HL-60/S4 (cell line): ENCODE results near the gene PRDX2.

Experiments used
- in situ Hi-C: fragments of 300-500 bp; cut with MboI; formaldehyde crosslinking; loops from 2 replicates; pipeline ENCODE4 v1.14.3; 2022; ENCODE audit warnings: low sequenced_read_pairs

PRDX2 gene

GRCh38 chr19:12783291-12783848, 18.2 kb downstream of the PRDX2 start:
- in situ Hi-C loops: no loop called here

DNA sequence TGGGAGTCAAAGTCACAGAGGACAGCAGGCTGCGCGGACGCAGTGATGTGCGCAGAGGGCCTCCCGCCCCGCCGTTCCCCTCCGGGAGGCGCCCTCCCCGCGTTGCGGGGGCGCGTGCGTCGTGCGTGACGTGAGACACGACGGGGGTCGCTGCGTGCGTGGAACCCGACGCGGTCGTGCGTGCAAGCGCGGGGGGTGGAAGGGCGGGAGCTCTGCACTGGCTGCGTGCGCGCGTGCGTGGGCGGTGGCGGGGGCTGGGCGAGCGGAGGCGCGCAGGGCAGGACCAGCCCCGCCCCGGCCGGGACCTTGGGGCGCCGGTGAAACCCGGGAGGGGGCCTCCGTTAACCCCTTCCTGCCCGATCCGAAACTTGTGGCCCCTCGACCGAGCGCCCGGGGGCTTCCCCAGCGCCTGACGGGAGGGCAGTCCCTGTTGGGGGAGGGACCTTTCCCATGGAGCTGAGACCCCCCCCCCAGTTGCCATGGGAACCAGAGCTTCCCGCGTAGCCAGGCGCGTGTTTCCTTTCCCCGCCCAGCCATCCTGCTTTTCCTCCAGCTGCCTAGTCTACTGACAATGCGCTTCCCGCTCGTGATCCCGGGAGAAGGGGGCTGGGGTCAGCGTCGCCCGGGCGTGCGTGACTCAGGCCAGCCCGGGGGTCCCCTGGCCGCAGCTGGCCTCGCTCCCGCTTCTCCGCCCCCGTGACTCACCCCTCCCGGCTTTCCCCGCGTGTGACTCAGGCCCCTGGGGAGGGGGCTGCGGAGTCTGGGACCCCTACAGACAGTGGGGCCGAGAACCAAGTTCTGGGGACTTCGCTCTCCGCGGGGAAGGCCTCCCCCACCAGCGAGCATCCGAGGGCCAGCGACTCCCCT, 18.9 kb downstream of the PRDX2 start:
- in situ Hi-C loops: no loop called here

- in situ Hi-C loops: no loop called here
Measured at GRCh38 chr19:12782174-12782423, 19.5 kb downstream of the PRDX2 start.

DNA sequence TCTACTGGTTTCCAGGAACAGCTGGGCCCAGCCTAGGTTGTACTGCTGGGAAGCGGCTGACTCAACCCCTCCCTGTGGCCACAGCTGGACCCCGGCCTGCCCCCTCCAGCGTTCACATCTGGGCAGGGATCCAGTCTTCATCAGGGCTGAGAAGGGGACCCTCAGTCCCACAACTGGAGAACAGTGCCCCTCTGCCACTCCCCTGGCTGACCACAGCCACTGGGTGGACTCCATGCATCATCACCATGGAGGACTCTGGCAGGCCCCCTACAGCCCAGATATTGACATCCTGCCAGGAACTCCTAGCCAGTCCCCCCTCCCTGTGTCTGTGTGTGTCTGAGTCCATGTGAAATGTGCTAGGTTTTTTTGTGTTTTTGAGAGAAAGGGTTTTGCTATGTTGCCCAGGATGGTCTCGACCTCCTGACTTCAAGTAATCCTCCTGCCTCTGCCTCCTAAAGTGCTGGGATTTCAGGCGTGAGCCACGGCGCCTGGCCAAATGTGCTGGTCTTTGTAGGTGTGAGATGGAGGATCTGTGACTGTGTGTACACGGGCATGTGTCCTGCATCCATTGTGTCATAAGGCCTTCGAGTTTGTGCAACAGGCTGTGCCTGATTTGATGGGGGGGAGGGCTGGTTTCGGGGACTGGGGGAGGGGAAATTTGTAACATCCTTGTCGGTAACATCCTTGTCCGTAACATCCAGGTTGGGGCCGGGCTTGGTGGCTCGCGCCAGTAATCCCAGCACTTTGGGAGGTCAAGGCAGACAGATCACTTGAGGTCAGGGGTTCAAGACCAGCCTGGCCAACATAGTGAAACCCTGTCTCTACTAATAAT, 22.2 kb downstream of the PRDX2 start:
- in situ Hi-C loops: no loop called here

DNA sequence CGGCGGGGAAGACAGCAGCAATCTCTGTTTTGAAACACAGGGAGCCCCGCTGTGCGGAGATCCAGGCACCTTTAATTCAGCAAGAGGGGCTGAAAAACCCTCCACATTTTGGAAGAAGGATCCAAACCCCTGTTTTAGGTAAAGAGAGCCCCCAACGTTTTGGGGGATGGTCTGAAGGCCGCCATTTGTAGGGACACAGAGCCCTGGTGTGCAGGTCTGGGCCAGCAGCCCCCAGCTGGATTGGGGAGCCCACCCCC, 22.8 kb downstream of the PRDX2 start:
- in situ Hi-C loops: no loop called here

GRCh38 chr19:12778017-12778904, 23.3 kb downstream of the PRDX2 start:
- in situ Hi-C loops: no loop called here

DNA sequence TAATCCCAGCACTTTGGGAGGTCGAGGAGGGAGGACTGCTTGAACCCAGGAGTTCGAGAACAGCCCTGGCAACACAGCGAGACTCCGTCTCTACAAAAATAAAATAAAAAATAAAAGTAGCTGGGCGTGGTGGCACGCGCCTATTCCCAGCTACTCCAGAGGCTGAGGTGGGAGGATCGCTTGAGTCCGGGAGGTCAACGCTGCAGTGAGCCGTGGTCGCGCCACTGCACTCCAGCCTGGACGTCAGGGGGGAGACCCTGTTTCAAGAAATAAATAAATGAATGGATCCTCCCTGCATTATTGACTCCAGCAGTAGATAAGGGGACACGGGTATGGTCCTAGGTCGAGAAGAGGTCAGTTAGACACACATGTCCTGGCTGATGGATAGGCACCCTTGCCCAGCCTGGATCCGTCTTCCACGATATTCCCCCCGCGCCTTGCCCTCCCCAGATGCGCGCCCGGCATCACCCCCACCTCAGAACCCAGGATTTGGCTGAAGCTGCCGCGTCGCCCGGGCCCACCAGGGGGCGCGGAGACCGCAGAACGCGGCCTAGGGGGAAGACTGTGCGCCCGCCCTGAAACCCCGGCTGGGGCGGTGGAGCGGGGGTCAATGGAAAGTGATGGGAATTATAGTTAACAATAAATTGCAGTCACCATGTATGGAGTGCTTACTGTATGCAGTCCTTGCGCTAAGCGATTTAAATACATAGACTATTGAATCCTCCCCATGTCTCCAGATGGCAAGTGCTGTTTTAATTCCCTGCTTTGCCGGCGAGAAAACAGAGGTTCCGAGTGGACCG, 24.2 kb downstream of the PRDX2 start:
- in situ Hi-C loops: no loop called here

DNA sequence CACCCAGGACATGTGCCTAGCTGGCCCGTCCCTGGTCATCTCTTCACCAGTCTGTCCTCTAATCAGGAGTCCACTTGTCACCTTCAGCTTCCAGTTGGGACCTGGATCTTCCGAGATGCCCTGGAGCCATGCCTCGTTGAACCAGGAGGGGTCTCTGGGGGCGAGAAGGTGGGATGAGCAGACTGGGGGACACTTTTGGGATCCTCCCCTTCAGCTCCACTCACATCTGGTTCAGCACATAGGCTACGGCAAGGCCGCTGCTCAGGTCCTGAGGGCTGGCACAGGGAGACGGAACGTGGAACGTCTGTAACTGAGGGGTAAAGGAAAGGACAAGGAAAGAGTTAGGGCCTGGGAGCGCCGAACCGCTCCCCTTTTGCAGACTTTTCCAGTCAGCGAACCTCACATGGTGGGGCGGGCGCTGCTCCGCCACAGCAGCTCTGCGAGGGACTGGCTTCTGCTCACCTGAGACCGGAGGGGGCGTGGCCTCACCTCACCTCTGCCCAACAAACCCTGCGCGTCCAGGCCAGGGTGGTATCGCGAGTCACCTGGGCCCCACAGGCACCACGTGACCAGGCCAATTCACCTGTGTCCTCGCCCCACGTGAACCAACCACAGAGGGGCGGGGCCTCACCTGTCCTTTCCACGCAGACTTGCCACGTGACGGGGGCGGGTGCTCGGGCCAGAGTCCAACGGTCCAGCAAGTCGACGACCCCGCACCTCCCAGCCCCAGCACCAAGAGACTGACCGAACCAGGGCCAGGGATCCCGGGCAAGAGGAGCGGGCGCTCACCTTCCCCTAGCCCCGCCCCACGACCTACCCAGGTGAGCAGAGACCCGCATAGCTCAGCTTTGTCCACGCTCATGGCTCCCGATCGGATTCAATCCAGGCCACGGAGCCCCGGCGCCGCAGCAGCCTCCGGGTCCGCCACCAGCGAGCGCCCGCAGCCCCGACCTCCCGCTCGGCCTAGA, 26.7 kb downstream of the PRDX2 start, which contains the start of gene HOOK2:
Gene HOOK2, minus strand, starts transcription at position 965 of the 968 bp plus-strand sequence. Its CDS starts 103 bp downstream, at position 862.
- in situ Hi-C loops: no loop called here

GRCh38 chr19:12773571-12773970, 28.0 kb downstream of the PRDX2 start:
- in situ Hi-C loops: no loop called here

DNA sequence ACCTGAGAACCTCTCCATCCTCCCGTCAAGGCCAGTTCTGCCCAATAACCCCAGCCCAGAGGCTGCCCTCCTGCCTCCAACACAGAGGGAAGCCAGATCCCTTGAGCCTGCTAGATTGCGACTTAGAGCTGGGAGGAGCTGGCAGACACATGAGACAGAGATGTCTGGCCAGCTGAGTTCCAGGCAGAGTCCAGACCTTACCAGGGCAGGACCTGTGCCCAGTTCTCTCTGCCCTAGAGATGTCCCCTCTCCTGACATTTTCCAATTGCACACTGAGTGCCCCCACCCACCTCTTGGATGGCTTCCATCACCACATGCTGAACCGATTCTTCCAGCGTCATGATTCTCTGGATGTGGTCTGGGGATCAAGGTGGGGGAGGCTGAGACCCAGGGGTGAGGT, 29.3 kb downstream of the PRDX2 start:
- in situ Hi-C loops: no loop called here

DNA sequence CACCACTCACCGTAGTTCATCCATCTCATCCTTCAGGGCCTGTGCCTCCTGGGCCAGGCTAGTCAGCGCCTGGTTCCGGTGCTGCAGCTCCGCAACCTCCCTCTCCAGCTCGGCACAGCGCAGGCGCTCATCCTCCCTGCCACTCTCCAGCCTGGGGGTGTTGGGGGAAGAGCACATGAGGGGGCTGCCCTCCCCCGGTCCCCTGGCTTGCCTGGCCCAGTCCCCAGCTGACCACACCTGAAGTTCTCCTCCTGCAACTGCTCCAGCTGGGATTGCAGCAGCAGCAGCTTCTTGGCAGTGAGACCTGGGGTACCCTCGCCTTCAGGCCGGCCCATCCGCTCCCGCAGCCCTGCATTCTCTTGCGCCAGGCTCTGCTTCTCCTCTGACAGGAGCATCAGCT, 30.7 kb downstream of the PRDX2 start:
- in situ Hi-C loops: no loop called here

GRCh38 chr19:12769689-12770088, 31.9 kb downstream of the PRDX2 start:
- in situ Hi-C loops: loop anchor here (10.0 kb wide), 1 partner anchor 75 kb away; no protein-coding TSS in a partner anchor

DNA sequence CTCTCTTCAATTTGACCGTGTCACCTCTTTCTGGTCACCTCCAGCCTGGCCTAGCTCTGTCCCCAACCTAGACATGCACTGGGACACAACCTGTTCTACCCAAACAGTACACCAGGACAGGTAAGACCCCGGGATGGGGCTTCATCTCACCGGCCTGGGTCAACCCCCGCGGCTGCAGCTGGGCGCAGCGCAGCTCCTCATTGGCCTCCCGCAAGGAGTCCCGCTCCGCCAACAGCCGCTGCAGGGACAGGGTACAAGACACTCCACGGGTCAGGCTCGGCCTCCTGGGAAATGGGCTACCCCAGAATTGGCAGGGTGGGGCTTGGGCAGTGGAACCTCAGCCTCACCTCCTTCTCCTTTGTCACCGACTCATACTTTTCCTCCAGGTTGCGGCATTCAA, 33.9 kb downstream of the PRDX2 start:
- in situ Hi-C loops: loop anchor here (10.0 kb wide), 1 partner anchor 77 kb away; no protein-coding TSS in a partner anchor

DNA sequence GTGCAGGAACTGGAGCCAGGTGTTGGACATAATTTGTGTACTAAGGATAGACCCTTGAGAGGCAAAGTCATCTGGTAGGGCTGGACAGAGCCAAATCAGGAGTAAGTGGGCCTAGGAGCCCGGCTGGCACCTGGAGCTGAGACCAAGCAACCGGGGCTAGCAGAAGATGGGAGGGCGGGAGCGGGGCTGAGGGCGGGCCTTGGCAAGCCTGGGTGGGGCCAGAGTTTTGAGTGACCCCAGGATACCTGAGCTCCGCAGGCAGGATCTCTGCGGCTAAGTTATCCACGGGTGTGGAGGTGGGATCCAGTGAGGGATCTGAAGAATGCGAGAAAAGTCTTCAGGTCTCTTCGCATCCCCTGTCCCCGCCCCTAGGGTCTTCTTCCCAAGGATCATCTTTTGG, 34.5 kb downstream of the PRDX2 start:
- in situ Hi-C loops: loop anchor here (10.0 kb wide), 1 partner anchor 78 kb away; no protein-coding TSS in a partner anchor

DNA sequence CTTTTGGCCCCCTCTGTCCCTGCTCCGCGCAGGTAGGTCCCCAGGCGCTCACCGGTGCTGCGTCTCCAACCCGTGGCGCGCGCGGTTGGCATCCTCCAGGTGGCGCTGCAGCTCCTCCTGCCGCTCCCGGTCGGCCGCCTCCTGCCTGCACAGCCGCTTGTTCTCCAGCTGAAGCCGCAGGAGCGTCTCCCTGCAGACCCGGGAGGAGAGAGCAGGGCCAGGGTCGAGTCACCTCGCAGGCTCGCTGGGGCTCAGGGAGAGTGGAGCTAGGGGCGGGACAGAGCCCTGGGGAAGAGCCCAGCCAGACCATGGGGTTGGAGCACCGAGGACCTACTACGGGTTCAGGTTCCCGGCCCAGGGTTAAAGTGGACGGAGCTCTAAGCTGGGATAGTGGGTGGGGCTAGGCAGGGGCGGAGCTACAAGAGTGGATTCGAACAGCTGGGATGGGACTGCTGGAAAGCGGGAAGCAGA, 35.5 kb downstream of the PRDX2 start:
- in situ Hi-C loops: loop anchor here (10.0 kb wide), 1 partner anchor 79 kb away; no protein-coding TSS in a partner anchor

DNA sequence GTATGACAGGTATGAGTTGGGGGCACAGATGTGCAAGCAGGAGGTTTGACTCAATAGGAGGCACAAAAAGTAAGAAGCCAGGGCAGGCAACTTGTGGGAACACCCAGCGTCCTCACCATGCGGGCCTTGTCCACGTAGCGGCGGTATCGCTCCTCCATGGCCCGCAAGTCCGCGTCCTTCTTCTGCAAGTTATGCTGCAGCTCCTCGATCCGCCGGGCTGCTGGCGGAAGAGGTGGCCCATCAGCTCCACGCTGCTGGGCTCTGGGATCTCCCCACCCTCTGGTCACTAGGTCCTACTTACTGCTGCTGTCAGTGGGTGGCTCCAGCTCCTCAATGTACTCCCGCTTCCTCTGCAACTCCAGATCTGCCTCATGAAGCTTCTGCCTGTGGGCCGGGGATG, 36.9 kb downstream of the PRDX2 start:
- in situ Hi-C loops: loop anchor here (5.0 to 10.0 kb wide), 2 partner anchors 33 to 80 kb away; no protein-coding TSS in a partner anchor

DNA sequence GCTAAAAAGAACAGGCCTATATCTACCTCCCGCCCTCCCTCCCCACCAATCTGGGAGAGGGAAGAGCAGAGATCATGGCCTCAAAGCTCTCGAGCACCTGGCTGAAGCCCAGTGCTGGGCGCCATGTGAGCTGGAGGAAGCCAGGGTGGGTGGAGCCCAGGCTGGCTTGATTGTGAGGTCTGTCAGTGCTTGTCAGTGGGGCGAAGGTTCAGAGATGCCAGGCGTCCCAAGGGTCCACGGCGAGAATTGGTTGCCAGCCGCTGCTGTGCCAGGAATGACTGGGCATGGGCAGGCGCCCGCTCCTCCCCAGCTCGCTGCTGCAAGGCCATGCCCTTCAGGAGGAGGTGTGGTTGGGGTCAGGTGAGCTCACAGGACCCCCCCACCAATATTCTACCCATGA, 38.5 kb downstream of the PRDX2 start:
- in situ Hi-C loops: loop anchor here (5.0 to 10.0 kb wide), 2 partner anchors 34 to 82 kb away; no protein-coding TSS in a partner anchor

DNA sequence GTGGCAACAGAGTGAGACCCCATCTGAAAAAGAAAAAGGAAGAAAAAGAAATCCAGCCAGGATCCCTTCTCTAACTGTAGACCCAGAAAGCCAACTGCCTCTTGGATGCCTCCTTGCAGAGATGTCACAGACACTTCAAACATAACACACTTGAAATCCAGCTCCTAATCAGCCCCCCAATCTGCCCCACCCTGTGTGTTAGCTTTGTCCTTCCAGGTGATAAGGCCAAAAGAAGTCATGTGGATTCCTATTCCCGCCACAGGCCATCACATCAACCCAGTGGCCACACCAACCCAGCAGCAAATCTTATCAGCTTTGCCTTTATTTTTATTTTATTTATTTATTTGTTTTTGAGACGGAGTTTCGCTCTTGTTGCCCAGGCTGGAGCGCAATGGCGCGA, 41.9 kb downstream of the PRDX2 start:
- in situ Hi-C loops: loop anchor here (5.0 to 10.0 kb wide), 2 partner anchors 38 to 85 kb away; no protein-coding TSS in a partner anchor
